Endothelial cell of hepatic sinusoid (primary cell): ENCODE data around the gene ZNF446.
"Not testable (repeated sequence)": the region's sequence is repeated elsewhere in the genome, so short reads cannot be mapped to it uniquely, and the experiment has no call there.

Experiments used
- in situ Hi-C: cut with HindIII; loops from 2 replicates; pipeline ENCODE4 v1.10.0; 2017; ENCODE audit warnings: low sequenced_read_pairs

Gene ZNF446

DNA sequence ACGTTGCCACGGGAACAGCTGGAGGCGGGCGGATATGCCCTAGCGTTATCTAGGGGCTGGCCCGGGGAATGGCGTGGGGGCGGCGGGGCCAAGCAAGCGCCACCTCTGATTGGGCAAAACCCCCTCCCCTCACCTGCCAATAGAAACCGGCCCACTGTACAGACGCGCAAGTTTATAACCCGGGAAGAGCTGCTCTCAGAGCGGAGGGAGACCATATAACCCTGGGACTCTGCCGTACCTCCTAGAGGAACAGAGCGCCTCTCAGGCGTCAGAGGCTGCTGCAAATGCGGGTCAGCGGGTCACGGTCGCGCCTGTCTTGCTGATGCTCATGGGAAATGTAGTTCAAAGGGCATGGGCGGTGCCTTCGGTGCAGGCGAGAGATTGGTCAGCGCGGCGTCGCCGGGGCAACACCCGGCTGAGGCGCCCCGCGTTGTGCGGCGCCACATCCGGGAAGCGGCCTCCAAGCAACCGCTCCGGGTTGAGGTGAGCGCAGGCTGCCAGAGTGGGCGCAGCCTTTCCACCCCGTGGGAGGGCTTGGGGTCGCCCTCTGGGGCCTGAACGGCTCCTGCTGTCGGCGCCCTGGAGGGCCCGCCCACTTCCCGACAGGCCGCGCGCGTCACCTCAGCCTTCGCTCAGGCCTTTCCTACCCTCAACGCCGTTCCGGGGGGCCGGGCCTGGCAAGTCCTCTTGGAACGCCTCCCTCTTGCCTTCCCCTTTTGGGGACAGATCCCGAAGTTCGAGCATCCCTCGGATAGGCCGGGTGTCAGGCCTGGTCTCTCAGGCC is at the start of gene ZNF446:
Gene ZNF446, plus strand, starts transcription at position 639 of the 784 bp plus-strand sequence. CDS start 867 bp downstream, outside the sequence.
- in situ Hi-C loops = no loop called here

DNA sequence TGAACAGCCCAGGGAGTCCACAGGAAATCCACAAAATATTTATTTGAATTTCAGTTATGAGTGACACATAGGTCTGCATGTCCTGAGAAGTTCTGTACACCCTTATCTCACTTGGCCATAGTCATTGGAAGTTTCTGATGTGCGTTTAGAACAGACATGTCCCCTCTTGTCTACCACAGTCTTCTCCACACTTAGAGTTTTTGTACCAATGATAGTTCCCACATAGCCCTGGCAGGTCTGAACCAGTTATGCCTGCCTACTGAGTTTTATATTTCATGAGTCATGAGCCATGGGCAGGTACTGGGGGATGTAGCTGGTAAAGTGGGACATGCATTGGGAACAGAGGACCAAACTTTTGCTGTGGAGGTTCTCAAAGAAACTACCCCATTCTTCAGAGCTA is 47.5 kb upstream of the ZNF446 start:
- in situ Hi-C loops = no loop called here

DNA sequence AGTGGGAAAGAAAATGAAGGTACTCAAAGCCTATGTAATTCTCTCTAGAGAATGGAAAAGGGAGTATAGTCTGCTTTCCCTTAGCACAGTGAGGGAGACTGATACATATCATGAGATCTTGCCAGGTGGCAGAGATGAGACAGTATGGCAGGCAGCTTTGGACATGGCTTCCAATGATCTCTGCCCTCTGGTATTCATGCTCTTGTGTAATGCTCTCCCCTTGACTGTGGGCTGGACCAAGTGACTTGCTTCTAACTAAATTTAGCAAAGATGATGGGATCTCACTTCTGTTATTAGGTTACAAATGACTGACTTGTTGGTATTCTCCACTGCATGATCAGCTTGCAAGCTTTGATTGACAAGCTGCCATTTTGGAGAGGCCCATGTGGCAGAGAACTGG is 46.4 kb upstream of the ZNF446 start:
- in situ Hi-C loops = no loop called here

DNA sequence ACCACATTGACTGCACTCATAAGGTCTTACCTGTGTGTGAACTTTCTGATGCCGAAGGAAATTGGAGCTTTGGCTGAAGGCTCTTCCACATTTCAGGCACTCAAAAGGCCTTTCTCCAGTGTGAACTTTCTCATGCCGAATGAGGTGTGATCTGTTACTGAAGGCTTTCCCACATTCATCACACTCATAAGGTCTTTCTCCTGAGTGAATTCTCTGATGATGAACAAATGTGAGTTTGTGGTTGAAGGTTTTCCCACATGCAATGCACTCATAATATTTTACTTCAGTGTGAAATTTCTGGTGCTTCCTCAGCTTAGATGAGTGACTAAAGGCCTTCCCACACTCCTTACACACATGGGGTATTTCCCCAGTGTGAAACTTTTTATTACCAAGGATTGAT is 41.9 kb upstream of the ZNF446 start:
- in situ Hi-C loops = no loop called here

DNA sequence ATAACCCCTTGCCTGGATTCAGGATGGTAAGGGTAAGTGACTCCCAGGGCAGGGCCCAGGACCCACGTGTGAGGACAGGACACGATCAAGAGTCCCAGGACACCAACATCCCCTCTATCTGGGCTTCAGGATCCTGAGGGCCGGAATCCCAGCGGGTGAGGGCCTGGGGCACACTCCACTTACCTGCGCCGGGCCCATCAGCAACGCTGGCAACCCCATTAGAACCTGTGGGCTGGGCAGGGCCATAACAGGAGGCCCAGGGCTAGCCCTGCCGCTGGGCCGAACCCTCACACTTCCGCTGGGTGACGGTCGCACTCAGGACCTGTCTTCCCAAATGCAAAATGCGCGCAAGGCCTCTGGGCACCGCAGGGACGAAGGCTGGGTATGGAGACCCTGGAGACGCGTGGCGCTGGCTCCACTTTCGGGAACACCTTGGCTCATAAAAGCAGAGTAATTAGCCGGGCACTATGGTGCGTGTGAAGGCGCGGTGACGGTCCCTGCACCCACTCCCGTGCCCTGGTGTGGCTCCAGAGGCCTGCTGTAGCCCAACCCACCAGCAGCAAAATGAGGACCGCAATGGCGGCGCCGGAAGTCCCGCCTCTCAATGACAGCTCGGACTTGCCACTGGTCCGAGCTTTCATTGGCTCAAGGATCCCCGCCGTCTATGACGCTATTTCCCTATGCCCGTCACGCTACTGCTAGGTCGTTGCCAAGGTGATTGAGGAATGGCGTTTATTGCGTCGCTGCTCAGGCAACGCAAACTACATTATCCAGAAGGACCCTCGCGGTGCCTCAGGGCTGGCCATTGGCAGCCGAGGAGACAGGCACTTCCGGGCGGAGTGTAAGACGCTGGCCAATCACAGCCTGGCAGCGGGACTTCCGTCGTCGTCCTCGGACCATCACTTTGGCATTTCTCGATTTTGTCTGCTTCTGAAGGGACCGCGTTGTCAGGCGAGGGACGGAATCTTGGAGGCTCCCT is 36.3 kb upstream of the ZNF446 start, which contains the start of gene ZNF132:
Gene ZNF132, minus strand, starts transcription at position 578 of the 979 bp plus-strand sequence. Its CDS starts 332 bp downstream, at position 246.
- in situ Hi-C loops = no loop called here

DNA sequence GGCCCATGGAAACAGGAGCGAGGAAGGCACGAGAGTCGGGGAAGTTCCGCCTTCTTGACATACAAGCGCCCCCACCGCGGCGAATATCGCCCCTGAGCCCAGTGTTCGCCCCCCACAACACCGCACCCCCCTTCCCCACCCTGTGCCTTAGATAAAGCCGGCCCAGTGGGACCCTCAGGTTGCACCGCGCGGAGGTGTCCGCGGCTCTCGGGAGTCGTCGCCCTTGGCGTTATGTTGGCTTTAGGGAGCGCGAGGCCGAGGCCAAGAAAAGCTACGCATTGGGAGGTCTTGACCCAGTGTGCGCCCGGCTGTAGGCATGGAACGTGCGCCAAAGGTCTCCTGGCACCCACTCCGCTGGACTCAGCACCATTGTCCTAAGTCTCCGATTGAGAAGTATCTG is 35.6 kb upstream of the ZNF446 start:
- in situ Hi-C loops = no loop called here

DNA sequence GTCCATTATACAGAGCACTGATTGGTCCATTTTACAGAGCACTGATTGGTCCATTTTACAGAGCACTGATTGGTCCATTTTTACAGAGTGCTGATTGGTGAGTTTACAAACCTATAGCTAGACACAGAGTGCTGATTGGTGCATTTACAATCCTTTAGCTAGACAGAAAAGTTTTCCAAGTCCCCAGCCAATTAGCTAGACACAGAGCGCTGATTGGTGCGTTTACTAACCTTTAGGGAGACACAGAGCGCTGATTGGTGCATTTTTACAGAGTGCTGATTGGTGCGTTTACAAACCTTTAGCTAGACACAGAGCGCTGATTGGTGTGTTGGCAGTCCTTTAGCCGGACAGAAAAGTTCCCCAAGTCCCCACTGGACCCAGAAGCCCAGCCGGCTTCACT is 33.2 kb upstream of the ZNF446 start:
- in situ Hi-C loops = not testable (repeated sequence)

DNA sequence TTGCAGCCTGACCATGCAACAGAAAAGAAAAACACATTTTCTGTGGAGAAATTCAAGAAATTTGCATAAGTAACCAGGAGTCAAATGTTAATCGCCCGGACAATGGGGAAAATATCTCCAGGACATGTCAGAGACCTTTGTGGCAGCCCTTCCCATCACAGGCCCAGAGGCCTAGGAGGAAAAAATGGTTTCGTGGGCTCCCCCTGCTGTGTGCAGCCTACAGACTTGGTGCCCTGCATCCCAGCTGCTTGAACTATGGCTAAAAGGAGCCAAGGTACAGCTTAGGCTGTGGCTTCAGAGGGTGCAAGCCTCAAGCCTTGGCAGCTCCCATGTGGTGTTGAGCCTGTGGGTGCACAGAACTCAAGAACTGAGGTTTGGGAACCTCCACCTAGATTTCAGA is 27.3 kb upstream of the ZNF446 start:
- in situ Hi-C loops = not testable (repeated sequence)

DNA sequence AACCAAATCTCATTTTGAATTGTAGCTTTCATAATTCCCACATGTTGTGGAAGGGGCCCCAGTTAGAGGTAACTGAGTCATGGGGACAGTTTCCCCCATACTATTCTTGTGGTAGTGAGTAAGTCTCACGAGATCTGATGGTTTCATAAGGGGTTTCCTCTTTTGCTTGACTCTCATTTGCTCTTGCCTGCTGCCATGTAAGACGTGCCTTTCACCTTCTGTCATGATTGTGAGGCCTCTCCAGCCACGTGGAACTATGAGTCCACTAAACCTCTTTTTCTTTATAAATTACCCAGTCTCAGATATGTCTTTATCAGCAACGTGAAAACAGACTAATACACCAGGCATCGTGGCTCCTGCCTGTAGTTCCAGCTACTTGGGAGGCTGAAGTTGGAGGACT is 26.2 kb upstream of the ZNF446 start:
- in situ Hi-C loops = not testable (repeated sequence)

DNA sequence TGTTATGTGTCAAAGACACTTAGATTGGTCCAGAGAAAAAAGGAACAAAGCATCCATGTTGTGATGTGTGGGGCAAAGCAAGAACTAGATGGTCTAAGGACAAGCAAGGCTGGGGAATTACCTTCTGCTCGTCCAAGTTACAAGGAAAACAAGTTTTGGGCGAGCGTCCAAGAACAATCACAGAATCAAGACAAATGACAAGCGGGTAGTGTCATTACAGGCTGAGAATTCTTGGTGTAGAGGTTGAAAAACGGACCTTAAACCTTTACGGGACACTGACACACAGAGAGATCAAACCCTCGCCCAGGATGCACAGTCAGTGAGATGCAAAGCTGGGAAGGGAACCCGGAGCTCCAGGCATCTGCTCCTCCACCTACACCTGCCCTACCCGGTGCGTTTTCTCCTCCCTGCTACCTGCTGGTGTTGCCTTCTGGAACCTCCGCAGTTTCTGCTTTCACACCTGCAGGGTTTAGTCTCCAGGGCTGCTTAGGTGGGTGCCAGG is 25.2 kb upstream of the ZNF446 start:
- in situ Hi-C loops = no loop called here

DNA sequence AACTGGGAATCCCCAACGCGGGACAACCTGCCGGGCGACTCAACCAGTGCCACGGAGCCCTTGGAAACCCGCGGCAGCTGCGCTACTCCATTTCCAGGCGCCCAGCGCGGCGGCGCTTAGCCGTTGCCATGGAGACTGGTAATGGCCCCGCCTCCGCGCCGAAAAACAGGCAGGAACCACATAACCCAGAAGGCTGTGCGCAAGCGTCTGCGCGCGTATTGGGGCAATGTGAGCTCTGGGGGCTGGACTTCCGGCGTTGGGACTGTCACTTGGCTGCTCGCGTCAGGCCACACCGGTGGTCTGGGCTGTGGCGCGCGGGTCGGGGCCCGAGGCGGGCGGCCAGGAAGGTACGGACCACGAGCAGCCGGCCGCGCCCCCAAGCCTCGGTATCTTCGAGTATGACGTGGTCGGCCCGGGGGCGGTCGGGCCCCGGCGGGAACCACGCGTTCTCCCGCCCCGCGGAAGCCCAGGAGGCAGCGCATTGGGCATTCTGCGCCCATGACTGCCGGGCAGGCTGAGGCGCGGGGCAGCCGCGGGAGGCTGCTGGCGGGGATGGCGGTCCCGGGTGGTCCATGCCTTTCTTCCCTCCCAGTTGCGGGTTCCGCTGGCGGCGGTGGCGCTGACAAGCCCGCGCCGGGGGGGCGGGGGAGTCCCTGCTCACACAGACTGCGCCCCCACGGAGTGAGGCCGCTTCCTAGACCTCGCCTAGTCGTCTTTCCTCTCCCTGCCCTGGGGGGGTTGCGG is 24.6 kb upstream of the ZNF446 start, which contains the start of gene ZNF324B:
Gene ZNF324B, plus strand, starts transcription at position 265 of the 744 bp plus-strand sequence. CDS start 2,080 bp downstream, outside the sequence.
- in situ Hi-C loops = no loop called here

DNA sequence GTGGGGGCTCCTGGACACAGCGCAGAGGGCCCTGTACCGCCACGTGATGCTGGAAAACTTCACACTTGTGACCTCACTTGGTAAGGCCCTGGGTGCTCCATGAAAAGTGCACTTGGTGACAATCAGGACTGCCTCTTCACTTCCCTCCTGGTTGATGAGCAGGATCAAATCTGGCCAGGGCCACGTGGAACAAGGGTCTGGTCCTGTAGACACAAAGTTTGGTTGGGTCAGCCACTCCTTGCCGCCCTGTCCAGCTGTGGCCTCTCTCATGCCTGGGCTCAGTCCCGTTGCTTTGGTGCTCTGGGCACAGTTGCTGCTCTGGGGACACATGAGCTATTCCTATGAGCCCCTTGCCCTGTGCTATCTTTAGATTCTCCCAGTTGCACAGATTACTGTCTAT is 22.4 kb upstream of the ZNF446 start:
- in situ Hi-C loops = no loop called here

DNA sequence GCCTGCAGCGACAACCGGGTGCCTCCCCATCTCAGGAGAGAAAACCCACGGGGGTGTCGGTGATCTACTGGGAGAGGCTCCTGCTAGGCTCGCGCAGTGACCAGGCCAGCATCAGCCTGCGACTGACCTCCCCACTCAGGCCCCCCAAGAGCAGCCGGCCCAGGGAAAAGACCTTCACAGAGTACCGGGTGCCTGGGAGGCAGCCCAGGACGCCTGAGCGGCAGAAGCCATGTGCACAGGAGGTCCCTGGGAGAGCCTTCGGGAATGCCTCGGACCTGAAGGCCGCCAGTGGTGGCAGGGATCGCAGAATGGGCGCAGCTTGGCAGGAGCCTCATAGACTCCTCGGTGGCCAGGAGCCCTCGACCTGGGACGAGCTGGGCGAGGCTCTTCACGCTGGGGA is 20.8 kb upstream of the ZNF446 start:
- in situ Hi-C loops = loop anchor here (5.0 kb wide), 1 partner anchor 73 kb away; the partner anchor contains the start of gene ZNF837

DNA sequence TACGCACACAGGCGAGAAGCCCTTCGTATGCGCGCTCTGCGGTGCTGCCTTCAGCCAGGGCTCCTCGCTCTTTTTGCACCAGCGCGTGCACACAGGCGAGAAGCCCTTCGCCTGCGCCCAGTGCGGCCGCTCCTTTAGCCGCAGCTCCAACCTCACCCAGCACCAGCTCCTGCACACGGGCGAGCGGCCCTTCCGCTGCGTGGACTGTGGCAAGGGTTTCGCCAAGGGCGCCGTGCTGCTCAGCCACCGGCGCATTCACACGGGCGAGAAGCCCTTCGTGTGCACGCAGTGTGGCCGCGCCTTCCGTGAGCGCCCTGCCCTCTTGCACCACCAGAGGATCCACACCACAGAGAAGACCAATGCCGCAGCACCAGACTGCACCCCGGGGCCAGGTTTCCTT is 20.0 kb upstream of the ZNF446 start:
- in situ Hi-C loops = loop anchor here (5.0 kb wide), 1 partner anchor 74 kb away; the partner anchor contains the start of gene ZNF837

DNA sequence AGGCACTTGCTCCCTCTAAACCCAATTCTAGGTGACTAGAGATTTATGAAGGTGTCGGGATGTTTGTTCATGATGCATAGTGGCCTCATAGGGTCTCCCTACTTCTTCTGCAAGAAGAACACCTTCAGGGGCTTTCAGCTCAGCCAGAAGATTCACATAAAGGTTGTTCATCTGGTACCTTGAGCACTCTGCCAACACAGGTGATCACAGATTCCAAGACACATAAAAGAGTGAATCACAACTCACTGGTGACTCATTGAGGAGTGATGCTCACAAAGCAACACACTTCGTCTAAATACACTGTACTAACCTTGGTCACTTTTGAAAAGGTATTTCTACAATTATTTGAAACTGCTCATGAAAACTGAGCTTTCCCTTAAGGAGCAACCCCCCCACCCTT is 16.1 kb upstream of the ZNF446 start:
- in situ Hi-C loops = no loop called here

DNA sequence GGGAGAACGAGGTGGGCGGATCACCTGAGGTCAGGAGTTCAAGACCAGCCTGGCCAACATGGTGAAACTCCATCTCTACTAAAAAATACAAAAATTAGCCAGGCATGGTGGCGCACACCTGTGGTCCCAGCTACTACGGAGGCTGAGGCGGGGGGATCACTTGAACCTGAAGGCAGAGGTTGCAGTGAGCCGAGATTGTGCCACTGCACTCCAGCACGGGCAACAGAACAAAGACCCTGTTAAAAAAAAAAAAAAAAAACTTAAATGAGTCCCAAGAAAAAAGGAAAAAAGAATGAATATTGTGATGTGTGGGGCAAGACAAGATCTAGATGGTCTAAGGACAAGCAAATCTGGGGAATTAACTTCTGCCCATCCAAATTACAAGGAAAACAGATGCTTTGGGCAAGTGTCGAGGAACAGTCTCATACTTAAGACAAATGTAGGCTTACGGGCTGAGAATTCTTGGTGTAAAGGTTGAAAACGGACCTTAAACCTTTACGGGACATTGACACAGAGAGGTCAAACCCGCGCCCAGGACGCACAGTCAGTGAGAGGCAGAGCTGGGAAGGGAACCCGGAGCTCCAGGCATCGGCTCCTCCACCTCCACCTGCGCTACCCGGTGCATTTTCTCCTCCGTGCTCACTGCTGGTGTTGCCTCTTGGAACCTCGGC is 9.9 kb upstream of the ZNF446 start:
- in situ Hi-C loops = no loop called here

DNA sequence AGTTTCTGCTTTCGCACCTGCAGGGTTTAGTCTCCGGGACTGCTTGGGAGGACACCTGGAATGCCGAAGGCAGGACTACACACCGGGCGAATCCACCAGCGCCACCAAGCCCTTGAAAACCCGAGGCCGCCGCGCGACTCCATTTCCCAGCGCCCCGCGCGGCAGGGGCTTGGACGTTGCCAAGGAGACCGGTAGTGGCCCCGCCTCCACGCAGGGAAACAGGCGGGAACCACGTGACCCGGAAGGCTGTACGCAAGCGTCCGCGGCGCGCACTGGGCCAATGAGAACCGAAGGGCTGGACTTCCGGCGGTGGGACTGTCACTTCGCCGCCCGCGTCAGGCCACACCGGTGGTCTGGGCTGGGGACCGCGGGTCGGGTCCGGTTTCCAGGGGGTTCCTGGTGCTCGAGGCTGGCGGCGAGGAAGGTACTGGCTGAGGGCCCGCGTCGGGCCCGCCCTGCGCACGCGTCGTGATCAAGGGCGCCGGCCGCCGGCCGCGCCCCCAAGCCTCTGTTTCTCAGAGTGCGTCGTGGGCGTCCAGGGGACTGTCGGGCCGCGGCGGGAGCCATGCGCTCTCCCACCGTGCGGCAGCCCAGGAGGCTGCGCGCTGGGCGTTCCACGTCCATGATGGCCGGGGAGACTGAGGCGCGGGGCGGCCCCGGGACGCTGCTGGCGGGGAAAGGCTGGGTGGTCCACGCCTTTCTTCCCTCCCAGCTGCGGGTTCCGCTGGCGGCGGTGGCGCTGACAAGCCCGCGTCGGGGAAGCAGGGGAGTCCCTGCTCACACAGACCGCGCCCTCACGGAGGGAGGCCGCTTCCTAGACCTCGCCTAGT is 9.2 kb upstream of the ZNF446 start, which contains the start of gene ZNF324:
Gene ZNF324, plus strand, starts transcription at position 321 of the 830 bp plus-strand sequence. CDS start 2,106 bp downstream, outside the sequence.
- in situ Hi-C loops = no loop called here

DNA sequence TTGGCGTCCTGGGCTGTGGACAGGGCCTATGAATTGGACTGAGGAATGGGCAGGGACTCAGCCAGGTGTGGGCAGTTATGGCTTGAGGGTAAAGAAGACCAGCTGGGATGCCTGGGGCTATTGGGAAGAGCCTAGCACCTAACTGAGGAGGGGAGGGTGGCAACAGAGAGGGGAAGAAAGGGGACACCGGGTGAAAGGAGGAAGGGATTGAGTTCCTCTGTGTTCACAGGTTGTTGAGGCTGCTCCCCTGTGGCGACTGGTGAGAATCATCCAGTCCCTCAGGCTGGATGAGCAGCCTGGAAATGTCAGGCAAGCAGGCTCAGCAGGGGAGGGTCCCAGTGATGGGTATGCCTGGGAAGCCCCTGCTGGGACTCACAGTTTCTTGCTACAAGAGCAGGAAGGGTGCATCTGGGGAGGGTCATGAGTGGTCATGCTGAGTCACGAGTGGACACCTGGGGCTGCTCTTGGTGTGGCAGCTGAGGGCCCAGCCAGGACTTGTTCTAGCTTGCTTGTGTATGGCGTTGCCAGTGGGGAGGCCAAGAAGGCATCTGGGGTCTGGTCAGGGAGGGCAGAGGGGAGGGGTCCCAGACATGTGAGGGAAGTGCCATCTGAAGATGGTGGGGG is 7.8 kb upstream of the ZNF446 start:
- in situ Hi-C loops = no loop called here
